SU-DHL-6 (cell line): Measurements from ENCODE around the gene TCHHL1.

ENCODE experiments used
- H2AFZ ChIP-seq: fragments of 200-600 bp; sonication (generic); 2 replicates; pipeline ENCODE4 v1.6.1; 2014; ENCODE audit warnings: low read depth, mild to moderate bottlenecking, moderate library complexity, mixed read lengths, antibody characterized with exemption, low read length; ENCODE audit not compliant: severe bottlenecking
- H3F3A ChIP-seq: fragments of 200-600 bp; shearing (Covaris generic); 2 replicates; pipeline ENCODE4 v1.6.0; 2016; ENCODE audit warnings: antibody characterized with exemption, mild to moderate bottlenecking; ENCODE audit not compliant: insufficient read depth
- H3K27ac ChIP-seq: fragments of 200-600 bp; sonication (generic); 2 replicates; pipeline ENCODE4 v1.5.1; 2016; ENCODE audit warnings: low read depth, mild to moderate bottlenecking, low read length, moderate library complexity, mixed read lengths
- H3K27me3 ChIP-seq: fragments of 200-600 bp; sonication (generic), shearing (Covaris generic); 2 replicates; pipeline ENCODE4 v1.6.0; 2014; ENCODE audit warnings: mild to moderate bottlenecking, low read length
- H3K36me3 ChIP-seq: fragments of 200-600 bp; sonication (generic); 2 replicates; pipeline ENCODE4 v1.6.1; 2014; ENCODE audit warnings: mild to moderate bottlenecking, low read length, mixed read lengths
- H3K4me2 ChIP-seq: fragments of 300-600, 200-600 bp; shearing (Covaris generic), sonication (generic); 2 replicates; pipeline ENCODE4 v1.6.0; 2014; ENCODE audit warnings: low read length, low read depth, mild to moderate bottlenecking; ENCODE audit not compliant: poor library complexity, severe bottlenecking
- H3K4me3 ChIP-seq: fragments of 200-600 bp; sonication (generic); 2 replicates; pipeline ENCODE4 v1.5.1; 2014; ENCODE audit warnings: antibody characterized with exemption, low read length, mild to moderate bottlenecking, mixed read lengths; ENCODE audit not compliant: insufficient read depth, poor library complexity, severe bottlenecking
- H3K79me2 ChIP-seq: fragments of 200-600 bp; sonication (generic); 2 replicates; pipeline ENCODE4 v1.6.1; 2014; ENCODE audit warnings: mild to moderate bottlenecking, low read length, moderate library complexity; ENCODE audit not compliant: insufficient read depth
- H3K9ac ChIP-seq: fragments of 200-600 bp; sonication (generic); 2 replicates; pipeline ENCODE4 v1.7.0; 2014; ENCODE audit warnings: mild to moderate bottlenecking, low read length
- H3K9me2 ChIP-seq: fragments of 200-600 bp; sonication (generic); replicated peaks from 2 replicates; pipeline ENCODE4 v1.6.1; 2014; ENCODE audit warnings: low read length; ENCODE audit not compliant: insufficient read depth
- H3K9me3 ChIP-seq: fragments of 200-600 bp; sonication (generic); 2 replicates; pipeline ENCODE4 v1.6.1; 2014; ENCODE audit warnings: low read length, mixed read lengths; ENCODE audit not compliant: insufficient read depth
- H4K20me1 ChIP-seq: fragments of 200-600 bp; sonication (generic); 2 replicates; pipeline ENCODE4 v1.6.1; 2014; ENCODE audit warnings: low read depth, mild to moderate bottlenecking, antibody characterized with exemption, low read length, moderate library complexity, mixed read lengths
- CTCF ChIP-seq: fragments of 200-600 bp; sonication (generic); IDR thresholded peaks from one replicate; pipeline ENCODE4 v1.5.1; 2017; ENCODE audit warnings: antibody characterized with exemption, mild to moderate bottlenecking, low read length, moderate library complexity; ENCODE audit not compliant: insufficient read depth, poor library complexity, severe bottlenecking
- EZH2phosphoT487 ChIP-seq: fragments of 200-600 bp; sonication (generic), shearing (Covaris generic); conservative IDR thresholded peaks from 2 replicates; pipeline ENCODE4 v1.6.1; 2018; ENCODE audit warnings: mild to moderate bottlenecking, antibody characterized with exemption, low read length, moderate library complexity, mixed read lengths

The TCHHL1 gene

GRCh38 chr1:152067929-152068328 lies 20.9 kb downstream of the TCHHL1 start:
- no peaks in the 10 kb centered on the region for H3F3A ChIP-seq
- H4K20me1 ChIP-seq: no peaks in the 10 kb centered on the region
- TF ChIP-seq CTCF (no peak), EZH2phosphoT487 (no peak)
- no peak overlapping the region for H2AFZ ChIP-seq
- H3K4me3 ChIP-seq: no peak overlapping the region
- no peak overlapping the region for H3K9ac ChIP-seq
- H3K9me2 ChIP-seq: no peaks in the 10 kb centered on the region
- no peaks in the 10 kb centered on the region for H3K36me3 ChIP-seq
- no peaks in the 10 kb centered on the region for H3K79me2 ChIP-seq
- H3K27me3 ChIP-seq: no peaks in the 10 kb centered on the region
- H3K4me2 ChIP-seq: no peak overlapping the region
- no peak overlapping the region for H3K27ac ChIP-seq
- no peaks in the 10 kb centered on the region for H3K9me3 ChIP-seq

GRCh38 chr1:152067150-152067549 lies 21.7 kb downstream of the TCHHL1 start:
- Histone ChIP-seq H3K27me3 (no peaks in the 10 kb centered on the region), H3K9ac (no peak overlapping the region), H3K9me2 (no peaks in the 10 kb centered on the region), H3K79me2 (no peaks in the 10 kb centered on the region), H3K4me3 (no peak overlapping the region), H4K20me1 (no peaks in the 10 kb centered on the region), H2AFZ (no peak overlapping the region), H3K9me3 (no peaks in the 10 kb centered on the region), H3K27ac (no peak overlapping the region), H3K36me3 (no peaks in the 10 kb centered on the region), H3K4me2 (no peak overlapping the region), H3F3A (no peaks in the 10 kb centered on the region)
- TF ChIP-seq CTCF (no peak), EZH2phosphoT487 (no peak)

GRCh38 chr1:152061952-152062351 lies 26.9 kb downstream of the TCHHL1 start:
- Histone ChIP-seq H3K9ac (no peak overlapping the region), H3K27ac (no peak overlapping the region), H3K9me3 (no peaks in the 10 kb centered on the region), H3K4me3 (no peak overlapping the region), H3K4me2 (no peak overlapping the region), H3K36me3 (no peaks in the 10 kb centered on the region), H3K79me2 (no peaks in the 10 kb centered on the region), H4K20me1 (no peaks in the 10 kb centered on the region), H3K27me3 (no peaks in the 10 kb centered on the region; the same call in 1 of the 2 replicates), H2AFZ (no peak overlapping the region), H3K9me2 (no peaks in the 10 kb centered on the region), H3F3A (no peaks in the 10 kb centered on the region)
- TF ChIP-seq CTCF: no peak
- TF ChIP-seq EZH2phosphoT487: no peak

- Histone ChIP-seq H3K9me3 (no peaks in the 10 kb centered on the region), H3K36me3 (no peaks in the 10 kb centered on the region), H3K27me3 (no peaks in the 10 kb centered on the region)
These were observed 35.5 kb downstream of the TCHHL1 start for GRCh38 chr1:152053375-152053774.

More at GRCh38 chr1:152053375-152053774, 35.5 kb downstream of the TCHHL1 start:
- Histone ChIP-seq H3F3A (no peaks in the 10 kb centered on the region), H3K9ac (no peak overlapping the region), H3K4me3 (no peak overlapping the region), H3K27ac (no peak overlapping the region), H3K79me2 (no peaks in the 10 kb centered on the region), H3K9me2 (no peaks in the 10 kb centered on the region), H4K20me1 (no peaks in the 10 kb centered on the region), H2AFZ (no peak overlapping the region), H3K4me2 (no peak overlapping the region)
- no peak for TF ChIP-seq EZH2phosphoT487
- TF ChIP-seq CTCF: no peak
